IMR-90 (cell line): ENCODE measurements around the gene SHISAL1. TPM values are rescaled to one million over a fixed set of nuclear protein-coding genes. Genes with fewer than 3 reads are reported as not detected.

Source experiments
- ATAC-seq: fragments of 200-7000 bp; cut with Tn5 transposase; 2 replicates; pipeline ENCODE4 v1.9.1; 2020; ENCODE audit warnings: low read depth, mild to moderate bottlenecking, moderate library complexity
- BruUV-seq: library from RNA; stranded (reverse); fragments of 400-500 nt; replicated peaks from 2 replicates; lab custom pipeline; 2021; lab: Mats Ljungman, UMichigan
- CTCF ChIA-PET: fragments of 300-600 bp; formaldehyde crosslinking; extraction: SDS; loops from one replicate; lab custom pipeline; 2021; ENCODE audit warnings: antibody characterized with exemption; lab: Yijun Ruan, JAX
- POLR2A ChIA-PET: fragments of 300-600 bp; sonication (Branson Sonifier 250); formaldehyde crosslinking; loops from one replicate; lab custom pipeline; 2022; ENCODE audit warnings: antibody characterized with exemption; ENCODE audit not compliant: unreplicated experiment; lab: Charles Lee
- DNase-seq: peaks from one replicate; pipeline ENCODE4 v3.0.0; 2013
- H2AFZ ChIP-seq: replicated peaks from 2 replicates; pipeline ENCODE3; 2013; ENCODE audit warnings: low read length, mild to moderate bottlenecking; ENCODE audit not compliant: poor library complexity
- H2AK5ac ChIP-seq: 2 replicates; pipeline ENCODE4 v1.6.1; 2013; ENCODE audit warnings: low read depth, low read length, inconsistent platforms
- H2AK9ac ChIP-seq: replicated peaks from 2 replicates; pipeline ENCODE3; 2013; ENCODE audit warnings: mild to moderate bottlenecking, low read depth, low read length, moderate library complexity; ENCODE audit not compliant: poor library complexity
- H2BK120ac ChIP-seq: 2 replicates; pipeline ENCODE4 v1.6.1; 2013; ENCODE audit warnings: low read depth, low read length, inconsistent platforms
- H2BK15ac ChIP-seq: 3 replicates; pipeline ENCODE4 v1.6.1; 2013; ENCODE audit warnings: low read depth, low read length, inconsistent platforms
- H2BK20ac ChIP-seq: 2 replicates; pipeline ENCODE4 v1.6.1; 2013; ENCODE audit warnings: low read depth, mild to moderate bottlenecking, inconsistent platforms, low read length, moderate library complexity
- H2BK5ac ChIP-seq: 2 replicates; pipeline ENCODE4 v1.6.1; 2013; ENCODE audit warnings: mild to moderate bottlenecking, low read depth, low read length, inconsistent platforms; ENCODE audit not compliant: poor library complexity, severe bottlenecking
- H3K14ac ChIP-seq: replicated peaks from 2 replicates; pipeline ENCODE4 v1.6.1; 2013; ENCODE audit warnings: low read depth, low read length, inconsistent platforms
- H3K18ac ChIP-seq: 2 replicates; pipeline ENCODE4 v1.6.1; 2013; ENCODE audit warnings: low read depth, low read length, control low read depth
- H3K23ac ChIP-seq: 2 replicates; pipeline ENCODE4 v1.6.1; 2013; ENCODE audit warnings: low read depth, low read length, inconsistent platforms
- H3K27ac ChIP-seq: 2 replicates; pipeline ENCODE4 v1.5.1; 2013; ENCODE audit warnings: mild to moderate bottlenecking, control low read depth, low read length; ENCODE audit not compliant: insufficient read depth
- H3K27me3 ChIP-seq: 2 replicates; pipeline ENCODE4 v1.6.1; 2013; ENCODE audit warnings: low read length; ENCODE audit not compliant: control insufficient read depth, insufficient read depth
- H3K36me3 ChIP-seq: 2 replicates; pipeline ENCODE4 v1.6.1; 2013; ENCODE audit warnings: low read length, mixed read lengths; ENCODE audit not compliant: control insufficient read depth, insufficient read depth
- H3K4ac ChIP-seq: 2 replicates; pipeline ENCODE4 v1.6.1; 2013; ENCODE audit warnings: low read depth, low read length, inconsistent platforms
- H3K4me1 ChIP-seq: 2 replicates; pipeline ENCODE4 v1.6.1; 2013; ENCODE audit warnings: low read length, mixed read lengths; ENCODE audit not compliant: control insufficient read depth, insufficient read depth
- H3K4me2 ChIP-seq: 2 replicates; pipeline ENCODE4 v1.6.1; 2013; ENCODE audit warnings: low read depth, mild to moderate bottlenecking, control low read depth, low read length, moderate library complexity
- H3K4me3 ChIP-seq: 2 replicates; pipeline ENCODE4 v1.5.1; 2013; ENCODE audit warnings: low read depth, mild to moderate bottlenecking, control low read depth, low read length, moderate library complexity; ENCODE audit not compliant: insufficient read depth
- H3K56ac ChIP-seq: 2 replicates; pipeline ENCODE4 v1.6.1; 2013; ENCODE audit warnings: low read length, inconsistent platforms; ENCODE audit not compliant: insufficient read depth; ENCODE audit errors: extremely low read depth
- H3K79me1 ChIP-seq, 2 experiments: 2 replicates each; pipeline ENCODE4 v1.6.1; 2013; ENCODE audit warnings: low read length in 2 of 2, inconsistent platforms in 1 of 2, low read depth in 1 of 2
- H3K9ac ChIP-seq: 2 replicates; pipeline ENCODE4 v1.6.1; 2013; ENCODE audit warnings: low read depth, low read length, control low read depth
- H3K9me1 ChIP-seq: 2 replicates; pipeline ENCODE4 v1.6.1; 2013; ENCODE audit warnings: low read length, inconsistent platforms; ENCODE audit not compliant: insufficient read depth
- H3K9me3 ChIP-seq: 2 replicates; pipeline ENCODE4 v1.6.1; 2013; ENCODE audit warnings: low read length; ENCODE audit not compliant: control insufficient read depth, insufficient read depth
- H4K20me1 ChIP-seq: 2 replicates; pipeline ENCODE4 v1.6.1; 2013; ENCODE audit warnings: low read length, inconsistent platforms; ENCODE audit not compliant: insufficient read depth
- H4K5ac ChIP-seq: 2 replicates; pipeline ENCODE4 v1.6.1; 2013; ENCODE audit warnings: mild to moderate bottlenecking, low read depth, low read length, control low read depth
- H4K8ac ChIP-seq, 2 experiments: 2 replicates each; pipeline ENCODE4 v1.6.1; 2013; ENCODE audit warnings: low read depth in 2 of 2, low read length in 2 of 2, control low read depth in 1 of 2, inconsistent platforms in 1 of 2
- H4K91ac ChIP-seq: 2 replicates; pipeline ENCODE4 v1.6.1; 2013; ENCODE audit warnings: low read depth, low read length, inconsistent platforms; ENCODE audit not compliant: insufficient read depth
- MAZ ChIP-seq: IDR thresholded peaks from 2 replicates; pipeline ENCODE4 v1.6.1; 2012; ENCODE audit warnings: low read depth, mild to moderate bottlenecking, low read length, improper control_type of control experiment, moderate library complexity, borderline replicate concordance
- WGBS, 2 experiments: methylation state at CpG; one replicate each; pipeline versions ENCODE4 v1.1.5 to v1.1.7; 2013; ENCODE audit warnings: missing lambda C conversion rate in 2 of 2; ENCODE audit not compliant: insufficient read length in 1 of 2; ENCODE audit errors: extremely low coverage in 2 of 2; 5-methylcytosine and 5-hydroxymethylcytosine counted together
- dilution Hi-C: fragments of 300-500 bp; cut with HindIII; formaldehyde crosslinking; loops from one replicate; pipeline ENCODE4 v1.14.3; 2018; ENCODE audit warnings: low sequenced_read_pairs; ENCODE audit not compliant: unreplicated experiment
- in situ Hi-C: fragments of 300-500 bp; cut with MboI; formaldehyde crosslinking; loops from 3 replicates; pipeline ENCODE4 v1.14.3; 2019; ENCODE audit warnings: low sequenced_read_pairs, inconsistent platforms, mixed read lengths
- intact Hi-C: fragments of 100-400 bp; cut with micrococcal nuclease; formaldehyde crosslinking; loops from 2 replicates; pipeline ENCODE4 v1.10.0; 2022
- polyA plus RNA-seq, 3 experiments: library from polyadenylated mRNA; depleted of rRNA; stranded (reverse); fragments of >200 nt; gene quantifications; 2 replicates each; pipeline ENCODE4 v1.2.3, GENCODE V29; 2012; ENCODE audit warnings: low replicate concordance in 1 of 3
- total RNA-seq: library from RNA; depleted of rRNA; stranded (reverse); fragments of >200 nt; gene quantifications from 2 replicates; pipeline ENCODE4 v1.2.3, GENCODE V29; 2012

SHISAL1 gene
- total and polyA plus RNA-seq, 2 of the 4 experiments (the other 2 are of a cell fraction) = 1.0 to 1.4 TPM

GRCh38 chr22:44268431-44269116 is 44.2 kb downstream of the SHISAL1 start:
- H3K79me1 ChIP-seq = no peaks in the 10 kb centered on the region
- no peak overlapping the region for H4K91ac ChIP-seq
- BruUV-seq = no TSS peak
- H4K5ac ChIP-seq = no peak overlapping the region
- H3K23ac ChIP-seq = no peak overlapping the region
- no peaks in the 10 kb centered on the region for H3K27me3 ChIP-seq
- no peak overlapping the region for H2AFZ ChIP-seq
- H3K4me2 ChIP-seq = no peak overlapping the region
- ATAC-seq (no peak), DNase-seq (no peak)
- peaks cover 3% of the 10 kb centered on the region for H3K9me3 ChIP-seq
- in situ Hi-C loops = no loop called here
- H3K4ac ChIP-seq = no peak overlapping the region
- no peak overlapping the region for H3K56ac ChIP-seq
- dilution Hi-C loops = no loop called here
- H3K36me3 ChIP-seq = peaks cover under 1% of the 10 kb centered on the region; the same call in 1 of the 2 replicates
- no peaks in the 10 kb centered on the region for H3K4me1 ChIP-seq
- H3K18ac ChIP-seq = no peak overlapping the region
- no peak overlapping the region for H3K27ac ChIP-seq
- intact Hi-C loops = no loop called here
- H2BK5ac ChIP-seq = no peak overlapping the region
- H3K9me1 ChIP-seq = peaks cover 7% of the 10 kb centered on the region
- CTCF ChIA-PET = no interaction called here
- H4K20me1 ChIP-seq = no peaks in the 10 kb centered on the region
- TF ChIP-seq MAZ = no peak
- no peak overlapping the region for H2BK20ac ChIP-seq
- H3K9ac ChIP-seq = no peak overlapping the region
- no peak overlapping the region for H3K4me3 ChIP-seq
- POLR2A ChIA-PET = no interaction called here
- no peak overlapping the region for H3K14ac ChIP-seq
- no peak overlapping the region for H4K8ac ChIP-seq
- no peak overlapping the region for H2AK9ac ChIP-seq
- no peak overlapping the region for H2AK5ac ChIP-seq
- H2BK120ac ChIP-seq = no peak overlapping the region
- WGBS, 2 experiments = 75% methylated on average over 8 of the region's 18 CpGs; no CpG with 5 or more reads in 1 of the 2 experiments
- H2BK15ac ChIP-seq = no peak overlapping the region
